ENCODE results near the gene PDGFC.

The PDGFC gene

GRCh38 chr4:156971676-156972378 lies at the start of gene PDGFC:
Gene PDGFC, minus strand, starts transcription at chr4:156971799. Its CDS starts 896 bp downstream, at chr4:156970903.
- DNase-seq (ENCODE audit: low read depth in 1 of 2, low spot score in 1 of 2): no peak

DNA sequence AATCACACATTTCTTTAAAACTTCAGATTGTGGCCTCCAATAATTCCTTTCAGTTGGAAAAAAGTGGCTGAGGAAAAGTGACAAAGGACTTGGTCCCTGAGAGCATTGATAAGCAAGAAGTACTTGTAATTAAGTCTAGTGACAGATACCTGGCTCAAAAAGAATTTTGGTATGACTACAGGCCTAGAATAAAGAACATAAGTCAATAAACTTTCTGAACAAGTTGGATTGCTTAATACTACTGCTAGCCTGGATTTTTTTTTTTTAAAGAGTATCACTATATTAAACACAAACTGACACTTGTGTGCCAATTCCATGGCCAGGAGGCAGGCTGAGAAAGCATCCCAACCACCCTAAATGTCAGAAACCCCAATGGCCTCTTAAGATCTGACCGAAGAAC lies 49.3 kb upstream of the PDGFC start:
- no peak for DNase-seq (ENCODE audit: low read depth in 1 of 2, low spot score in 1 of 2)

DNA sequence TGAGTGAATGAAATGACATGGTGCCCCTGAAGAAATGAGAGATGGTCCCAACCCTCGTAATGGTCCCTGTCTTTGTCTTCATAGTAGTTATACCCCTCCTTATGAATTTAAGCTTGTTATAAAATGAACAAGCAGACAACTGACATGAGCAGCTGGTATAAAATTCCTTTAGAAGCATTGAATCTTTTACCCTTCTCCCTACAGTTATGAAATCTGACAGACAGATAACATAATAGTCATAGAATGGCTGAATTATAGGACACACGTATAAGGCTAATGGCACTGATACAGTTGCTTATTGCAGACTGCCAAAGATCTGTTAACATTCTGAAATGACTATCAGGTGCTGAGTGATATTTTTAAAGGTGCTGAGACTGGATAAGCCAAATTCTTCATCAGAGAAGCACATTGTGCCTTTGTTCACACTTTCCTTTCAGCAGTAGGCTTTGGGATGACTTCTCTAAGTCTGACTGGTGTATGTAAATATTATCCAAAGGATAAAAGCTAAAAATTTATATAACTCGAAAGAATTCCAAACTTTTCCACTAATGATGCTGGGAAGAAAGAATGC lies 47.4 kb upstream of the PDGFC start:
- no peak for DNase-seq (ENCODE audit: low read depth in 1 of 2, low spot score in 1 of 2)

DNA sequence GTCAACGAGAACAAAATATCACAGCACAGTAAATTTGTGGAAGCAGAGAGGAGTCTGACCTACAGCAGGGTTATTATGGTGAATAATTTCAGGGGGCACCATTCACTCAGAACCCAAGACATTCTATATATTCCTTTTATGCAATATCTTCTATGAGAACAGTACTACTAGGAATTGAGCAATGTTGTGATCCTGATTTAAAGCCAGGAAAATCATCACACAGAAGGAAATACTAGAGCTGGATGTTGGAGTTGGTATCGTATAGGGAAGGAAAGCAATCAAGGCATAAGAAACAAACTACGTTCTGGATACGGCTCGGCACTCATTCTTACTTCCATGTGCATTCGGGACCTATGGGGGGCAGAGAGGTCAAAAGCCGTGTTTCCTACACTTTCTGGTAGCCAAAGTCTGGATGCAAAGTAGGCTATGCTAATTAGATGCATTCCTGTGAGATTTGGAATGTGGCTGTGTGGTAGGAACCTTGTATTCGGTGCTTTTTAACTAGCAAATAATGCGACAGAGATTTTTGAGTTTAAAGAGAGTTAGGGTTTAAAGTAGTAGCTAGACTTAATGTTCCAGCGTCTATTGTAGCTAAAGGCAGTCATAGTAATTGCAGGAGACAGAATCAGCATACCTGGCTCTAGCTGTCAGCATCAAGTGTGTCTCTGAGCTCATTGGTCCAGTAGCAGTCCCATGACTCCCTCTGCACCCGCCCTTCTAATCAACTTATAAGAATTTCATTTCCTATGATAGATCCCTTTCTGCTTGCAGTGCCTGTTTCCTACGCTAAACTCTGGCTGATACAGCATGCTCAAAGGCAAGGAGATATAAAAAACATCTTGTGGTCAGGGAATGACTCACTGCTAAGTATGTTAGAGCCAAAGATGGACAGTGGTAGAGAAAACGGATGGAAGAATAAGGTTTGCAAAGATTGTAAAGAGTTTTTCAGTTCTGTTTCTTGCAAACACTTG lies 43.3 kb upstream of the PDGFC start:
- no peak for DNase-seq (ENCODE audit: low read depth in 1 of 2, low spot score in 1 of 2)

DNA sequence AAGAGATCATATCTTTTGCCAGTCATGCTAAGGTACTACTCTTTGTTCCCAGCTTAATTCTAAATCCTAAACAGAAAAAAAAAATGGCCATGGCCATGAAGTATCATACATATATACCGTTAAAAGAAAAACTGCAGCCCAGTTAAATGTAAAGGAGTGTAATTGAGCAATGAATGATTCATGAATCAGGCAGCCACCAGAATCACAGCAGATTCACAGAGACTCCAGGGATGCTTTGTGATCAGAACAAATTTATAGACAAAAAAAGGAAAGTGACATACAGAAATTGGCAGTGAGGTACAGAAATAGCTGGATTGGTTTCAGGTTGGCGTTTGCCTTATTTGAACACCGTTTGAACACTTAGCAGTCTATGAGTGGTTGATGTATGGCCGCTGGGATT lies 42.1 kb upstream of the PDGFC start:
- no peak for DNase-seq (ENCODE audit: low read depth in 1 of 2, low spot score in 1 of 2)

- no peak for DNase-seq (ENCODE audit: low read depth in 1 of 2, low spot score in 1 of 2)
Measured at GRCh38 chr4:157012781-157013180, 41.2 kb upstream of the PDGFC start.

DNA sequence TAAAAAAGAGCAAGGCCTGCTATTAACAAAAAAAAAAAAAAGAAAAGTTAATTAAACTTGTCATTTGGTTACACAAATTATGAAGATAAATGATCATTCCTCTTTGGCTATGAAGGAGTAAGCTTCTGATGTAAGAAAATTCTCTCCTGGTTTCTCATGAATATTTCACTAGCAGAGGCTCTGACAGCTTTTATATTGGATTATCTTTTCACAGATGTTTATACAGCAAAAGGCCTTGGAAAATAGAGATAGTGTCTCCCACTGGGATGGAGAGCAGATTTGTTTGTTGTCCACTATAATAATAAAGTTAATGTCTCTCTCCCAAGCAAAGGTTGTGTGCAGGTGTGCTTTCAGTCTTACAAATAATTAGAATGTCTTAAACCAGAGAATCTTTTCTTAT lies 40.7 kb upstream of the PDGFC start:
- DNase-seq (ENCODE audit: low read depth in 1 of 2, low spot score in 1 of 2): no peak

- no peak for DNase-seq (ENCODE audit: low read depth in 1 of 2, low spot score in 1 of 2)
Measured at GRCh38 chr4:157010630-157011029, 39.0 kb upstream of the PDGFC start.

DNA sequence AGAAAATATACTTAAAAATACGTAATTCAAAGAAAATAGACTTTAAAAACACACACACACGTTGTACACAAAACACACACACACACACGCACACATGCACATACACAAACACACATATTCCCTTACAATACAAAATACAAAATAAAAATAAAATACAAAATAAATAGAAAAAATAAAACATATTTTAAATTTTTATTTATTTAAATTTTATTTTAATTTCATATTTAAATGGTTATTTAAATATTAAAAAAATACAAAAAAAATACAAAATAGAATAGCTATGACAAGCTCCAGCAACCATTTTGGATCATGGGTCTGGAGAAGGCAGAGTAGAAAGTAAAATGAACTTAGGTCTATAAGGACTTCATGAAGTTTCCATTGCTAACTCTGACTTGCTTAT lies 34.2 kb upstream of the PDGFC start:
- DNase-seq (ENCODE audit: low read depth in 1 of 2, low spot score in 1 of 2): no peak

GRCh38 chr4:157005193-157005592 lies 33.6 kb upstream of the PDGFC start:
- no peak for DNase-seq (ENCODE audit: low read depth in 1 of 2, low spot score in 1 of 2)

- no peak for DNase-seq (ENCODE audit: low read depth in 1 of 2, low spot score in 1 of 2)
Measured at GRCh38 chr4:157004279-157005161, 32.9 kb upstream of the PDGFC start.

DNA sequence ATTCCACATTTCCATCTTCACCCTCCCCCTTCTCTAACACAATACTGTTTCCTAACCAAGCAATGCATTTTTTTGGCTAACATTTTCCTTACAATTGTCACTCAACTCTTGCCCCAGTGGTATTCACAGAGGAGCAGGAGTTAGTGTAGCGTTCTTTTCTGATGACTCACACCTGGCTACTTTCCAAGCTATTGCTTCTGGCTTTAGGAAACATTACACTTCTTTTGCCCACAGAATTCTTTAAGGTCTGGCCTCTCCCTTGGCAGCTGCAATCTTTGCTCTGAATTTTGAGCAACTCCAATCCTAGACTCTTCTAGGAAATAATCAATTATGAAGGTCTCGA lies 27.5 kb upstream of the PDGFC start:
- DNase-seq (ENCODE audit: low read depth in 1 of 2, low spot score in 1 of 2): no peak

DNA sequence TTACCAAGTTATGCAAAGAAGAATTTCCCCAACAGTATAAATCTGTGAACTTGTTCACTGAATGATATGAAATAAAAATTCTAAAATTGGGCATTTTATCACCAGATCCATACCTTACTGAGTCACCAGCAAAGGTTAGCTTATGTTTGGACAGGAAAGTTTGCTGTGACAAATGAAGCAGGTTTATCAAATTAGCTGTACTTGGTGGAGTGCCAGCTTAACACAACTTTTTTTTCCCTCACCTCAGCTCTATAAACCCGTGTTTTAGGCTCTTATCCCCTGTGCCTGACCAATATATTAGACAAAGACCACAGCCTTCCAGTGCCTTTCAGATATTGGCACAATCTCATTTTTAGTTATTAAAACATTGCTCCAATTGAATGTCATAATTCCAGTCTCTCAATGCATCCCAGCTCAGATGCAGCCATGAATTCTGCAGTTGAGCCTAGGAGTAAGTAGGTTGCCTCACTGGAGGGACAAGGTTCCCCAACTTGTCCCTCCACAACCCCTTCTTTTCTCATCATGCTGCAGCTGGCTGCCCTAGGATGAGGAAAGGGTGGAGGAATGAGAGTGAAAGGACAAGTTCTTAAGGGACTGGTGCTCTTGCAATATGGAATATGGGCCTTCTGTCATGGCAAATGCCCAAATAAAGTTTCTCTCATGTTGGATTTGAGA lies 27.0 kb upstream of the PDGFC start:
- no peak for DNase-seq (ENCODE audit: low read depth in 1 of 2, low spot score in 1 of 2)

DNA sequence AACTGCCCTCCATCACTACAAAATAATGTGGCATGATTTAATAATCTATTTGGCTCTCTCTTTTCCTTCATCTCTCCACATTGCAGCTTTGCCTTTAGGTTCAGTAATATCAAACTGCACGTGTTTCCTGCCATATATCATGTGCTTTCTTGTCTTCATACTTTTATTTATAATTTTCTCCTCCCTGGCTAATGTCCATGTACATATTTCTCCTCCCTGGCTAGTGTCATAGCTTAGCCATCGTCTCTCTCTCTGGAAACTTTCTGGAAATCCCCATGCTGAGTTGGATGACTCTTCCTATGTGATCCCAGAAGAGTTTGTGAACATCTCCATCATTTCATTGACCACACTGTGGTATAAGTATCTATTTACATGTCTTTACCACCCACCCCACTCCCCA lies 21.3 kb upstream of the PDGFC start:
- no peak for DNase-seq (ENCODE audit: low read depth in 1 of 2, low spot score in 1 of 2)

GRCh38 chr4:156991161-156991560 lies 19.6 kb upstream of the PDGFC start:
- no peak for DNase-seq (ENCODE audit: low read depth in 1 of 2, low spot score in 1 of 2)

GRCh38 chr4:156983366-156983765 lies 11.8 kb upstream of the PDGFC start:
- no peak for DNase-seq (ENCODE audit: low read depth in 1 of 2, low spot score in 1 of 2)

DNA sequence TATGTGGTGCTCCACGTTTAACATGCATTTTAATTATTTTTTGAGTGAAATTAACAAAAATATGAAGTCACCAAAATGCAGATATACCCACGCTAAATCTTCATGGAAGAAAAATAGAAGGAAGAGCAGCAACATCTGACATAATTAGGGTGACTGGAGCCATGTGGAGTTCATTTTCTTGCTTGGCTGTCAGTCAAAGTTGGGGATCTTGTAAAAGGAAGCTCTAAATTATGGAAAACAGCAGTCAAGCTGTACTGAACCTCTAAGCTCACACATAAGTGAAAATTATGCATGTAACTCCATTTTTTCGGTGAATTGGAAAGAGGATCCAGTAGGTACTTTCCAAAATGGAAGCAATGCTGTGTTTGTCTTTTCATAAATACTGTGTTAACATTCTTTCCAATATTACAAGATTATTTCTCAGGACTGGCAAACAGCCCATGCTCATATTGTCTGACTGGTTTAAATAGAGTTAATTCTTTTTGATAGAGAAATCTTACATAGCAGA lies 9.7 kb upstream of the PDGFC start:
- no peak for DNase-seq (ENCODE audit: low read depth in 1 of 2, low spot score in 1 of 2)

GRCh38 chr4:156977435-156978160 lies 6.0 kb upstream of the PDGFC start:
- no peak for DNase-seq (ENCODE audit: low read depth in 1 of 2, low spot score in 1 of 2)

DNA sequence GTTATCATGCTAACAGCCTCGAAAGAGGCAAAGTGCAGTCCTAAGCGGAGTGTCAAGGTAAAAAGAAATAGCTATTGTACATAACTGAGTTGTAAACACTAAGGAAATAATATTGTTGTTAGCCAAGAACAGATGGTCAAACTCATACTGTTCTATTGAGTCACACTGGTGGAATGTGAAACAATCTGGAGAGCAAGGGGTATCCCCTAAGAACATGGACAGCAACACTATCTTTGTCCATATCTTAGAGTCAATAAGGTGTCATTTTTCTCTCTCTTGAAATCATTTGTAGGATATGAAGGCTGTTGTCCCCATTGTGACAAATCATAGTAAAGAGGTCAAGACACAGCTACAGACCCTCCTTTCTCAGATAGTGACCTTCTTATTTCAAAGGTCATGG lies 4.5 kb upstream of the PDGFC start:
- no peak for DNase-seq (ENCODE audit: low read depth in 1 of 2, low spot score in 1 of 2)

- no peak for DNase-seq (ENCODE audit: low read depth in 1 of 2, low spot score in 1 of 2)
Measured at GRCh38 chr4:156975686-156976085, 4.1 kb upstream of the PDGFC start.

Measured in activated T-helper 1 cell treated with anti-CD3 and anti-CD28 coated beads, Interleukin-2, amount 50 U/mL, for 16 hours (primary cell).